ENCODE results near the gene CLASRP.

CLASRP gene

DNA sequence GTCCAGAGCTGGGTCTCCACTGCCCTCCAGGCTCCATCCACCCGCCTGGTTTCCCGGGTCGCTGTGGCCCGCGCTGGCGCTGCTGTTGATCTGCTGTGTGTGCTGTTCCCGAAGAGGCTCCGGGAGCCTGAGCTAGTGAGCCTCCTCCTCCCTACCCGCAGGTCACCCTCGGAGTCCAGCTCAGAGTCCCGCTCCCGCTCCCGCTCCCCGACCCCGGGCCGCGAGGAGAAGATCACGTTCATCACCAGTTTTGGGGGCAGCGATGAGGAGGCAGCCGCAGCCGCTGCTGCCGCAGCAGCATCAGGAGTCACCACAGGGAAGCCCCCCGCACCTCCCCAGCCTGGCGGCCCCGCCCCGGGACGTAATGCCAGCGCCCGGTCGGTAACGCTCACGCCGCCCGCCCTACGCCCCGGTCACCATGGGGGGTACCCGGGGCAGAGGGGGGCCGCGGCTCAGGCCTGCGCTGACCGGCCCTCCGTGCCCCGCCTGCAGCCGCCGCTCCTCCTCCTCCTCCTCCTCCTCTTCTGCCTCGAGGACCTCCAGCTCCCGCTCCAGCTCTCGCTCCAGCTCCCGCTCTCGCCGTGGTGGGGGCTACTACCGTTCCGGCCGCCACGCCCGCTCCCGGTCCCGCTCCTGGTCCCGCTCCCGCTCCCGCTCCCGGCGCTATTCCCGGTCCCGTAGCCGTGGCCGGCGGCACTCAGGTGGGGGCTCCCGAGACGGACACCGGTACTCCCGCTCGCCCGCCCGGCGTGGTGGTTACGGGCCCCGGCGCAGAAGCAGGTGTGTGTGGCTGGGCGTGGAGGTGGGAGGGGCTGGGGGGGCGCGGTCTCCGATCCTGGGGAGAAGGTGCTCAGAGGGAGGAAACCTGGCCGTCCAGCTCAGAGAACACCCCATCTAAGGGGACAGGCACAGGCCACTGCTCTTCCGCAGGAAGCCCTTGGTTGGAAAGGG lies 25.3 kb downstream of the CLASRP start:
- DNase-seq: no peak

DNA sequence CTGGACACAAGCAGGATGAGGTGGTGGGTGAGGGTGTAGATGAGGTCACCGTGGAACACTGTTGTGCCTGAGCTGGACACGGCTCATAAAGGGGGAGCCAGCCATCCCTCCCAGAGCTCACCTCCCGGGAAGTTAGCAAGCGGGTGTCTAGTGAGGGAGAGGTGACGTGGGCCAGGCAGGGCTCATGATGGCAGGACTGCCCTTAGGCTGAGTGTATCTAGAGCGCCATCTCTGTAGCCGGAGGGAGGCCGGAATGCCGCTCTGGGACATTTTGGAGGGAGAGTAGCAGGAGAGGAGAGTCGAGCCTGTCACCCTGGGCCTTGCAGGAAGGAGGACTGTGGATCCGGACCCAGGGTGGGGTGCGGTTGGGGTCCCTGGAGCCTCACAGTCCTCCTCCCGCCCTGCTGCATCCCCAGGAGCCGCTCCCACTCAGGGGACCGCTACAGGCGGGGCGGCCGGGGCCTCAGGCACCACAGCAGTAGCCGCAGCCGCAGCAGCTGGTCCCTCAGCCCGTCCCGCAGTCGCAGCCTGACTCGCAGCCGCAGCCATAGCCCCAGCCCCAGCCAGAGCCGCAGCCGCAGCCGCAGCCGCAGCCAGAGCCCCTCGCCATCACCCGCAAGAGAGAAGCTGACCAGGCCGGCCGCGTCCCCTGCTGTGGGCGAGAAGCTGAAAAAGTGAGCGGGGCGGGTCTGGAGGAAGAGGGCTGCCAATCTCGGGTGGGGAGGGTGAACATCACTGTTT lies 28.2 kb downstream of the CLASRP start:
- DNase-seq: no peak

DNA sequence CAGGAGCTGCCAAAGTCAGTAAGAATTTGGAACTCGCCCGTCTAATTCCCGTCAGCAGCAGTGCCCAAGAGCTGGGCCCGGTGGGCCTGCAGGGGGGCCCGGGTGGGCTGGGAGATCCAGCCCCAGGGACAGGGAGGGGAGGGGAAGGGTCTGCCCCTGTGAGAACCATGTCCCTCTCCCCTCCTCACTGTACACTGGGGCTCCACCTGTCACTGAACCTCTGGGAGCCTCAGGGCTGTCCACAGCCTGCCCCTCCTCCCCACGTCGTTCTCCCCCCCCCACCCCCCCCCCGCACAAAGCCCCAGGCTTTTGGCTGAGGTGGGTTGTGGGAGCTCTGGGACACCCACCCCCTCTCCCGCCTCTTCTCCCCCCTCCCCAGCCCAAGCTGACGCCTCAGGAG lies 29.2 kb downstream of the CLASRP start:
- DNase-seq: no peak

DNA sequence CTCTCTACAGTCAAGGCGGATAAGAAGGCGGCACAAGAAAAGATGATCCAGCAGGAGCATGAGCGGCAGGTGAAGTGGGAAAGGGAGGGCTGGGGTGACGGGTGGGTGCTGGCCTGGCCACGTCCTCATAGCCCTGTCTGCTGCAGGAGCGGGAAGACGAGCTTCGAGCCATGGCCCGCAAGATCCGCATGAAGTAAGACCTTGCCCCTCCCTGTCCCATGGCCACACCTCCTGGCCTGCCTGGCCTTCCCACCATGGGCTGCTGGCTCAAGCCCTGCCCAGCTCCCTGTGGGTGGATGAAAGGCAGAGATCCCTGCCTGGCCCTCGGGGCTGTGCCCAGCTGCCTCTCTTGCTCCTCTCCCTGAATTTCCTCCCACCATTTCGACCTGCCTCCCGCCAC lies 30.2 kb downstream of the CLASRP start:
- no peak for DNase-seq

DNA sequence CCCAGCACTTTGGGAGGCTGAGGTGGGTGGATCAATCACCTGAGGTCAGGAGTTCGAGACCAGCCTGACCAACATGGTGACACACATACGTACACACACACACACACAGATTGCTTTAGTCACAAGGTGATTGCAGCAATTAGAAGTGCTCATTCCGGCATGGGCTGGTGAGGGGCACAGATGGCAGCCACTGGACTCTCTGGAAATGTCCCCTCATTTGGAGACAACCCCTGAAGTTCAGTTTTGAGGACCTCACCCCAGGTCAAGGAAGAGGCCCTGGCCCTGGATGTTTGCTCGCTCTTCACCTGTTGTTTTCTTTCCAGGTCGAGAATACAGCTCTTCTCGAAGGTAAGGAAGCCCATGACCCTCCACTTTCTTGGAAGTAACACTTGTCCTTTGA lies 31.4 kb downstream of the CLASRP start:
- no peak for DNase-seq

DNA sequence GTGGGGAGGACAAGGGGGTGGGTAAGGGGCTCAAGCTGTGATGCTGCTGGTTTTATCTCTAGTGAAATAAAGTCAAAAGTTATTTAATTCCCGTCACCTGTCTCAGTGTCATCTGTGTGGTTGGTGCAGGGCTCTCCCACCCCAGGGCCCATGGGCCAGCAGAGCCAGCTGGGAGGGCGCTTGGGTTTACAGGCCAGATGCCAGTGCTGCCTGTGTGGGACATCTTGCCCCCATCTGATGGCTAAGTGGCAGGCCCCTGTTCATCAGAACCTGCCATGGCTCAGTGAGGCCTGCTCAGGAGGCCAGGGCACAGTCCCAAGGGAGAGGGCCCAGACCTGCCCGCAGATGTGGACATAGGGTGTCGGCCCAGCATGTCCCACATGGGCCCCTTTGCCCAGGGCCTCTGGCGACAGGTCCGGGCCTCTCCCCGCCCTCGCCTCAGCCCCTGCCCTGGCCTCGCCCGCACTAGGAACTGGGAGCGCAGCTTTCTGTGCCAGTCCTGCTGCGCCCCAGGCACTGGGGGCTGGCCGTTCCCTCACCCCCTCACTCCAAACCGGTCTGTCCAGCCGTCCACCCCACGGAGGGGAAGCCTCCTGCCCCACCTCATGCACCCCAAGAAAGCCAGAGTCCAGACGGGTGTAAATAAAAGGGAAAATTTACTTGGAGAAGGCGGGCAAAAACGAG lies 32.2 kb downstream of the CLASRP start:
- no peak for DNase-seq

DNA sequence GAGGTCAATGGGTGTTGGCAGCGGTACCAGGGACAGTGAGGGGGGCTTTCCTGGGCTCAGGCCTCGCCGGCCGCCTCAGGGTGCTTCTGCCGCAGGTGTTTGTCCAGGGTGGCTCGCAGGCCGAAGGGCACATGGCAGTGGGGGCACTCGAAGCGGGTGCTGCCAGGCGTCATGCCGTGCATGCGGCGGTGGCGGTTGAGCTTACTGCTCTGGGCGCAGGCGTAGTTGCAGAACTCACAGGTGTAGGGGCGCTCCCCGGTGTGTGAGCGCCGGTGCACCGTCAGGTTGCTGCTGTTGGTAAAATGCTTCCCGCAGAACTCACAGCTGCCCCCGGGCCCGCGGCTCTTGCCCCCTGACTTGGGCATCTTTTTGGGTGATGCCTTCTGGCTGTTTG lies 32.7 kb downstream of the CLASRP start:
- DNase-seq: no peak

DNA sequence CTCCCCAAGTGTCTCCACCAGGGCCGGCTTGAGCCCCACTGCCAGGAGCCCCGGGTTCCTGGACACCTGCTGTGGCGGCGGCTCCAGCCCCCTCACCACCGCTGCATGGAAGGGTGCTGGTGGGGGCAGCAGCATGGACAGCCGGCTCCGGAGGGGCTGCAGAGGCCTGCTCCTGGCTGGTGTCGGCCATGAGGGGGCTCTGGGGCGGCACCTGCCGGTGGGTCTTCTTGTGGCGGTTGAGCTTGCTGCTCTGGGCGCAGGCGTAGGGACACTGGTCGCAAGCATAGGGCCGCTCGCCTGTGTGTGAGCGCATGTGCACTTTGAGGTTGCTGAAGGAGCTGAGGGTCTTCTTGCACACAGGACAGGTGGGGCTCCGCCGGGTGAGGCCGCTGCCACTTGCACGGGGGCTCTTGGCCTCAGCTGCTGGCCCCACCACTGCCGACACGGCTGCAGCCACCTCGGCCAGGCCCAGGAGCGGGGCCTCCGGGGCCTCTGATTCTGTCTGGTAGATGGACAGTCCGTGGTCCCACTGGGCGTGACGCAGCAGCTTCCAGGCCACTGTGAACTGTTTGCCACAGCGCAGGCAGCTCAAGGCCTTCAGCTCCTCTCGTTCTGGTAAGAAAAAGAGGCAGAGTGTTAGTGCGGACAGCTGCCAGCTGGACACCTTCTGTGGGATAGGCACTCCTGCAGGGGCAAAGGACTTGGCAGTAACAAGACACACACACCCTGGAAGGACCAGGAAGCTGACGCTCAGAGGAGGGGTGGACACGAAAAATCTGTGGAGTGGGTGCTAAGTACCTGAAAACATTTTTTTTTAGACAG lies 33.3 kb downstream of the CLASRP start:
- no peak for DNase-seq

DNA sequence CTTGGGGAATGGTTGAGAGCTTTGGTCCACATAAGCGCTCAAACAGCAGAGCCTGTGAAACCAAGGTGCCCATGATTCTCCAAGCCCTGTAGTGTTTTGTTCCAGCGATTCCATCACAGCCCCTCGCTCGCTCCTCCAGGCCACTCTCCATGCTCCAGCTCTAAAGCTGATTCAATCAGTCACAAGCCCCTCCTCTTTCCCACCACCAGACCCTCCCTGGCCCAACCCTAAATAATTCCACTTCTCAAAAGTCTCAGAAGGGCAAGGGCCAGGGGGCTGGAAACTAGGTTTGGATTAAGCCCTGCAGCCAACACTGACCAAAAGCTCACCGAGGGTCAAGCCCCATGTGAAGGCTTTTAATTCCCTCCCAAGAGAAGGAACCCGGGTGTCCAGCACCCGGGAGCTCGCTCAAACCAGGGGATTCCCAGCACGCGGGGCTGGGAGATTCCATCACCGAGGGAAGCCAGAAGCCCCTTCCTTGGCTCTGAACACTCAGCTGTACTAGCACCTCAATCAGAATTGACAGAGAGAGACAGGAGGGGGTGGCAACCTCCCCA lies 36.0 kb downstream of the CLASRP start:
- DNase-seq: no peak

DNA sequence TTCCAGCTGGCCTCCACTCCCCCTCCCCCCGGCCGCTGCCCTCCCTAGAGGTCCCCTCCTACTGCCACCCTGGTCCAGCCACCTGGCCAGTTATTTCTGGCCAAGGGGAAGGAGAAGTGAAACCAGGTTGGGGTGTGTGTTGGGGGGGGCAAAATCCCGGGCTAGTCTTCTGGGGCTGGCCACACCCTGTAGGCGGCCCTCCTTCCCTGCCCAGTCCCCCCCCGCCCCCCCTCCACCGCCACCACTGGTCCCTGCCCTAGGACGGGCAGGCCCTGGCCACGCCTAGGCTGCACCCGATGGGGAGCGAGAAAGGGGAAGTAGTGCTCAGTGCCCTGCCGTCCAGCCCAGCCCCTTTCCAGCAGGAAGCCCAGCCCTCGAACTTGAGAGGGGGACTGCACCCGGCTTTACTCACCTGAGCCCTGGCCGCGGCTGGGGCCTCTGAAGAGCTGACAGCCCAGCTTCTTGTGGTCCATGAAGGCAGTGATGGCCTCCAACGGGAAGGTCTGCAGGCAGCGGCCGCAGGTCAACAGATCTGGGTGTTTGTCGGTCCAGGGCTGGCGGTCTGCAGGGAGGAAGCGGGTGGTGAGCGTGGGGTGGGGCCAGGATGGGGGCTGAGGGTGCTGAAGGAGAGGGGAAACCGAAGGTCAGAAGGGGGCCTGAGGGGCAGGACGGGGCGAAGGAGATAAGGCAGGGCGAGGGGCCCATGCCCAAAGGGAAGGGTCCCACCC lies 36.6 kb downstream of the CLASRP start:
- peak in 1 of 2 experiments; percentile 45 for DNase-seq

DNA sequence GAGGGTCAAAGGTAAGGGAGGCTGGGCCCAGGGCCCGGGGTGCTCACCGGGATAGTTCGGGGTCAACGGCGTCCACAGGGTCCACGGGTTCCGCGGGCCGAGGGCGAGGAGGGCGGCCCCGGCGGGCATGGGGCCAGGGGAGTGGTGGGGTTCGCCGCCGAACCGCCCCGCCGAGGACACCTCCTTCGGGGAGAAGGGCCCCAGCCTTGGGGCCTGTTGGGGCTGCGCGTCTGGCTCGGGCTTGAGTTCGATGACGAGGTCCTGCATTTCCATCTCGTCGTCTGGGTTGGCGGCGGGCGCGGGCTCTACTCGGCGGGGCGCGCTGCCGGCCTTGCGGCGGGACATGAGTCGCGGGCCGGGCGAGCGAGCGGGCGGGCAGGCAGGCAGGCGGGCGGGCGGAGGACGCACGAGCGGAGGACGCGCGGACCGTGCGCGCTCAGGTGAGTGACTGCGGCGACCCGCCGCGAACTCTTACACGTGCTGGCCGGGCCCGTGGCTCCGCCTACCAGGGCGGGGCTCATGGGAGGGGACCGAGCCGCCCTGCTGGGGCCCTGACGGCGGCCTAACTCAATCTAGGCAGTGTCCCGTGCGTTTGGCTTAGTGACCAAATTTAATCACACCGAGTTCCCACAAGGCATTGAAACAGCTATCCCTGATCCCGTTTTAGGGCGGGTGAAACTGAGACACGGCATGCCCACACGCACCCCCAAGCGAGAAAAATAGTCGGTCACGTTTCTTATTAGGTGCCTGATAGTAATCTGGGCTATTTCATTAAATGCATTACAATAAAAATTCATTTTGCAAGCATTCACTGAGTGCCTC lies 37.4 kb downstream of the CLASRP start, which contains the start of gene ZNF296:
Gene ZNF296 (minus strand): TSS at position 450 of the 822 bp plus-strand sequence. CDS start 105 bp downstream, at position 345.
- DNase-seq: peak; percentile 67 to 78

DNA sequence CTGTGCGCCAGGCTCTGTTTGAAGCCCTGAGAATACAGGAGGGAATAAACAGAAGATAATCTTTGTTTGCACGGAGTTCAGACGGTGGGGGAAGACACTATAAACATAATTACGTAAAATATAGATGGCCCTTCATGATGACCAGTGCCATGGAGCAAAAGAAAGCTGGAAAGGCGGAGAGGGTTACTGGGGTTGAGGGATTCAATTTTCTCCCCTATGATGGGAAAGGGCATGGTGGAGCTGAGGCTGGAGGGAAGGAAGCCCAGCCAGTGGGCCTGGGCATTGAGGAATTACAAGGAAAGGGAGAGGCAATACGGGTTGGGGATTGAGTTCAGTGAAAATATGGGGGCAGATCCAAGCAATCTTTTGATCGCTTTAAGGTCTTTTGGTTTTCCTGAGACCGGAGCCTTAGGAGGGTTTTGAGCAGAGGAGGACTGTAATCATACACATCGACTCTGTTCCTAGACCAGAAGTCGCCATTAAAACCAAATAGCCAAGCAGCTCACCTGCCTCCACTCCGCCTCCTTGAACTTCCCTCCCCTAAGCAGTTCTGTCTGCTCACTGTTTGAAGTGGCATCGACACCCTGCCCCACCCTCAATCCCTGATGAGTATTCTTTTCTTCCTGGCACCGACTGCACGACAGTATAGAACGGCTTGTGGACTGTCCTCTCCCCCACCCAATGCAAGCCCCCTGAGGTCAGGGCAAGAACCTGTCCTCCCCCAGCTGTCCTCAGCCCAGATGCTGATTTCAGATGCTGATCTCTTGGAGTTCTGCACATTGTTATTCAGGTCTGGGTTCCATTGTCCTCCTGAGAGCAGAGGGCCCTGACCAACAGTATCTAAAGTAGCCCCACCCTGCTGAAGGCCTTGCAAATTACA lies 38.2 kb downstream of the CLASRP start:
- DNase-seq: peak; percentile 34 to 43

DNA sequence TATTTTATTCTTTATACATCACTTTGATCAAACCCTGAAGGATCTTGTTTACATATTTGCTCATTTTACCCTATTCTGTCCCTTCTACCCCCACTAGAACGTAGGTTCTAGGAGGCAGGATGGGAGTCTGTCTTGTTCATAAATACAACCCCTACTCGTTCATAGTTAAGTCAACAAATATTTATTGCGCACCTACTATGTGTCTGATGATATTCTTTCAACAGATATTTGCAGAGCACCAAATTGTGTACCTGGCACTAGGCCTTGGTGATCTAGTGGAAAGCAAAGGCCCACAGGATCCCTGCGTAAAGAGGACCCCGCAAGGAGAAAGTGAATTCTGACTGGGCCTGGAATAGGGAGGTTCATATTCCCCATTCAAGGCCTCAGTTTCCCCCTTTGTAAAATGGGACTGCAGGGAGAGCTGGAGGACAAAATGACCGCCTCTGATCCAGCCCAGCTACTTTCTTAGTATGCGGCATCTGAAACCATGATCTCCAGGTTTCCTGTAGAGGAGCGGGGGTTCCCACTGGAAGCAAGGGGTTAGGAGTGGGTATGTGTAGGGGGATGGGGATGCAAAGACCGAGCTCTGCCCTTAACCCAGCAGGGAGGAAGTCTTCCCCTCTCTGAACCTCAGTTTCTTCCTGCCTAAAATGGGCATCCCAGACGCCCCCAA lies 39.7 kb downstream of the CLASRP start:
- no peak for DNase-seq

DNA sequence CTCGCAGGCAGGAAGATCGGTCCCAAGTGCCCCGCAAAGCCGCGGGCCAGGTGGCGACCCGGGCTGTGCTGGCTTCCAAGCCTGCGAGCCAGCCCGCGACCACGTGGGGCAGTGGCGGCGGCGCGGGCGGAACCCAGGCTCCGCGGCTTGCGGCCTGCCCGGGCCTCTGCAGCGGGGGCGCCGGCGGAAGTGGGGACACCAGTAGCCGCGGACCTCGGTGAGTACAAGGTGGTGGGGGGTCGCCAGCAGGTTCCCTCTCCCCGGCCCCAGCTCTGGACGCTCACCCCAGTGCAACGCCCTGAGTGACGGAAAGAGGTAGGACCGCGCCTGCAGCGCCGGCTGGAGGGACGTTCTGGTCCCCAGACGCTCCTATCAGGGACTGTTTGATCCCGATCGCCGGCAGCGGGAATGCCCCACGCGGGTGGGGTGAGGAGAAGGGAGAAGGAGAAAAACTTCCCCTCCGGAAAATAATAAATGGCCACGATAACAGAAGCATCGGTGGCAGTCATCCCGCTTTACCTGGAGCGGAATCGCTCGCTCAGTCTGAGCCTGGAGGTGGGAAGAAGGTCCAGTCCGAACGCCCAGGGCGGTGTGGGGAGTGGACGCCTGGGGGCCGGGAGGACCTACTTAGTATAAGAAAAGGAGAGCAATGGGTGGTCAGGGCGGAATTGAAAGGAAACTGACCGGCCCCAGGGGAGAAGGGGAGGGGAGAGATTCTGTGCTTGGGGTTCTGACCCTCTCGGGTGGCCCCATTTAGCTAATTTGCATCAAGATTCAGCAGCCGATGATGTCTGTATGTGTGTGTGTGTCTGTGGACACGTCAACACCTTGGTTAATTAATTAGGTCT lies 40.4 kb downstream of the CLASRP start, which contains the start of gene GEMIN7:
Gene GEMIN7 (plus strand): TSS at position 198 of the 848 bp plus-strand sequence. CDS start 10,855 bp downstream, outside the sequence.
- DNase-seq: peak; percentile 40 to 50

DNA sequence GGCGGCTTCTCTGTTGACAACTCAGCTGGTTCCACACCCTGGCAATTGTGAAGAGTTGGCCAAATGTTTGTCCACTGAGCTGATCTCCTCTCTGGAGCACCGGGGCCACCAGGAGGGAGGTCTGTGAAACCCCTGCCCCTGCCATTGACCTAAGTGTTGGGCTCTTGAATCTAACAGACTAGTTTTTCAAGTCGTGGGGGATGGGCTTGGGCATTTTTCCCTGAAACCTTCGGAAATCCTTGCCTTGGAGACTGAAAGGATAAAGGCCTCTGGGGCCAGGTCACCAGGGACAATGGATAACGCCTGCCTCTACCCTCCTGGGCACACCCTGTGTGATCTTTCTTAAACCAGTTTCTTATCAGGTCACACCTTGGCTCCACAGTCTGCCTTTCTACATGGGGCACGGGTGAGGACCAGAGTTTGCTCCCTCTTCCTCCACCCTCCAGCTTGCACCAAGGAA lies 41.1 kb downstream of the CLASRP start:
- DNase-seq: no peak

DNA sequence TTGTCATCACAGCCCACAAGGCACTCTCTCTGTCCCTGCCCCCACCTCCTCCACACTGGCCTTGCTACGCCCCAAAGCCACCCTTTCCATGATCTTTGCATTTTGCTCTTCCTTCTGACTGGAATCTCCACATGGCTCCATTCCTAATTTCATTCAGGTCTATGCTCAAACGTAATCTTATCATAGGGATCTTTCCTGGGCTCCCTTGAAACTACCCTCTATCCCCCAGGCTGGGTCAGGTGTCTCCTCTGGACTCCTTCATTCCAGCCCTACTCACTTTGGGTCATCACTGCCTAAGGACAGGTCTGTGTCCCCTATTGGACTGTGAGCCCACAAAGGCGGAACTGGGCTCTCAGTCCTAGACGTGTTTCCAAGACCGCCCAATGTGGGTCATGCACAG lies 43.3 kb downstream of the CLASRP start:
- no peak for DNase-seq

DNA sequence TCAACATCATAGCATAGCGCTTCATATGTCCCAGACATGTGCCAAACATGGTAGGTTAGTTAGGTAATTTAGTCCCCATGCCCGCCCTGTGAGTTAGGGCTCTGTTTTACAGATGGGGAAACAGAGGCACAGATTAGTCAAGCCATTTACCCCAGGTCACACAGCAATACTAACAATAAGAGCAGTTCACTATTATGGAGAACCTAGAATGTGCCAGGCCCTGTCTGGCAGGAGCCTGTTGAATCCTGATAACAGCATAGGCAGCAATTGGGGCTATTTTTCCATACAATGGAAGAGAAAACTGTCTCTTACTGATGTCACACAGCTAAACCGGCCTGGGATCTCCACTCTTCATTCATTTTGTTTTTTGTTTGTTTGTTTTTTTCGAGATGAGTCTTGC lies 47.6 kb downstream of the CLASRP start:
- DNase-seq: no peak

DNA sequence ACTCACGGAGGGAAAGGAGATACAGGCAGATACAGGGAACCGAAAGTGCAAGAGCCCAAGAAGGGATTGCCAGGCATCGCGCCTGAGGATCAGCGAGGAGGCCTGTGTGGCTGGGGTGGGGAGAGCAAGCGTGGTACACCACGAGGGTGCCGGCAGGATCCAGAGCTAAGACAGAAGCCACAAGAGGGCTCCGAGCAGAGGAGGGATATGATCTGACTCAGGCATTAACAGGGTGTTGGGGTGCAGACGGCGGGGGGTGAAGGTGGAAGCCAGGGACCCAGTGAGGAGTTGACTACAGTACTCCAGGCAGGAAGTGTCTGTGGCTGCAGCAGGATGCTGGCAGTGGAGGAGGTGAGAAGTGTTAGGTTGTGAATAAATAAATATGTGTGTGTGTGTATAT lies 48.7 kb downstream of the CLASRP start:
- DNase-seq: no peak

All from NCI-H187 (cell line).